SK-N-SH treated with all-trans-retinoic acid at 6 μM for 48 hours (cell line): Measurements from ENCODE around the gene ORC4.

Experiments used
- ATAC-seq: fragments of 200-7000 bp; cut with Tn5 transposase; 3 replicates; pipeline ENCODE4 v1.9.1; 2020; ENCODE audit warnings: mild to moderate bottlenecking, moderate library complexity
- ARNTL ChIP-seq: fragments of 450-650 bp; formaldehyde crosslinking; IDR thresholded peaks from 2 replicates; pipeline ENCODE4 v1.5.0; 2020; ENCODE audit warnings: low read depth, mild to moderate bottlenecking, moderate library complexity, borderline replicate concordance
- BACH2 ChIP-seq: fragments of 250-450 bp; sonication (Bioruptor Pico); IDR thresholded peaks from 2 replicates; pipeline ENCODE4 v1.9.0; 2021; ENCODE audit warnings: mild to moderate bottlenecking, borderline replicate concordance
- CSDC2 ChIP-seq: fragments of 250-450 bp; sonication (Bioruptor Pico); IDR thresholded peaks from 2 replicates; pipeline ENCODE4 v1.5.0; 2020; ENCODE audit warnings: mild to moderate bottlenecking, moderate library complexity
- GLIS3 ChIP-seq: fragments of 250-450 bp; sonication (Bioruptor Pico); IDR thresholded peaks from 2 replicates; pipeline ENCODE4 v1.5.0; 2020; ENCODE audit warnings: mild to moderate bottlenecking, moderate library complexity
- ISL1 ChIP-seq: fragments of 250-450 bp; sonication (Bioruptor Pico); IDR thresholded peaks from 2 replicates; pipeline ENCODE4 v2.1.2; 2022; ENCODE audit warnings: mild to moderate bottlenecking, moderate library complexity
- OSR1 ChIP-seq: fragments of 250-450 bp; sonication (Bioruptor Pico); IDR thresholded peaks from 2 replicates; pipeline ENCODE4 v1.8.0; 2022; ENCODE audit warnings: moderate library complexity, mild to moderate bottlenecking, inconsistent platforms
- POU6F1 ChIP-seq: fragments of 250-450 bp; sonication (Bioruptor Pico); IDR thresholded peaks from 2 replicates; pipeline ENCODE4 v1.8.0; 2021; ENCODE audit warnings: low read depth, mild to moderate bottlenecking, moderate library complexity, borderline replicate concordance
- PPARA ChIP-seq: fragments of 250-450 bp; sonication (Bioruptor Pico); IDR thresholded peaks from 2 replicates; pipeline ENCODE4 v1.5.0; 2020; ENCODE audit warnings: mild to moderate bottlenecking, borderline replicate concordance
- RARB ChIP-seq: fragments of 250-450 bp; sonication (Bioruptor Pico); IDR thresholded peaks from 2 replicates; pipeline ENCODE4 v1.8.0; 2021; ENCODE audit warnings: mild to moderate bottlenecking, moderate library complexity
- SNAI2 ChIP-seq: fragments of 250-450 bp; sonication (Bioruptor Pico); IDR thresholded peaks from 2 replicates; pipeline ENCODE4 v1.5.0; 2020; ENCODE audit warnings: mild to moderate bottlenecking, moderate library complexity
- TCF4 ChIP-seq: fragments of 250-450 bp; sonication (Bioruptor Pico); IDR thresholded peaks from 2 replicates; pipeline ENCODE4 v1.8.0; 2021; ENCODE audit warnings: mild to moderate bottlenecking, moderate library complexity, borderline replicate concordance
- TOX ChIP-seq: fragments of 250-450 bp; sonication (Bioruptor Pico); IDR thresholded peaks from 2 replicates; pipeline ENCODE4 v1.8.0; 2021; ENCODE audit warnings: mild to moderate bottlenecking, moderate library complexity, borderline replicate concordance
- ZFP3 ChIP-seq: fragments of 250-450 bp; sonication (Bioruptor Pico); IDR thresholded peaks from 2 replicates; pipeline ENCODE4 v1.5.0; 2020; ENCODE audit warnings: mild to moderate bottlenecking, moderate library complexity
- ZFP30 ChIP-seq: fragments of 450-650 bp; formaldehyde crosslinking; IDR thresholded peaks from 2 replicates; pipeline ENCODE4 v1.5.0; 2022; ENCODE audit warnings: mild to moderate bottlenecking, moderate library complexity
- ZNF565 ChIP-seq: fragments of 450-650 bp; formaldehyde crosslinking; conservative IDR thresholded peaks from 2 replicates; pipeline ENCODE4 v1.5.0; 2020; ENCODE audit warnings: low read depth, mild to moderate bottlenecking, moderate library complexity
- ZNF8 ChIP-seq: fragments of 450-650 bp; formaldehyde crosslinking; IDR thresholded peaks from 2 replicates; pipeline ENCODE4 v1.5.0; 2020; ENCODE audit warnings: mild to moderate bottlenecking, moderate library complexity
- TF ChIP-seq, protein P1 (sequence below): fragments of 250-450 bp; sonication (Bioruptor Pico); IDR thresholded peaks from 2 replicates; pipeline ENCODE4 v1.5.1; 2021; ENCODE audit warnings: mild to moderate bottlenecking, moderate library complexity
- TF ChIP-seq, protein P2 (sequence below): fragments of 250-450 bp; sonication (Bioruptor Pico); IDR thresholded peaks from 2 replicates; pipeline ENCODE4 v1.8.0; 2020; ENCODE audit warnings: mild to moderate bottlenecking, moderate library complexity, borderline replicate concordance
- TF ChIP-seq, protein P3 (sequence below): fragments of 250-450 bp; sonication (Bioruptor Pico); IDR thresholded peaks from 2 replicates; pipeline ENCODE4 v1.5.1; 2020; ENCODE audit warnings: low read depth, mild to moderate bottlenecking, moderate library complexity

Gene ORC4

DNA sequence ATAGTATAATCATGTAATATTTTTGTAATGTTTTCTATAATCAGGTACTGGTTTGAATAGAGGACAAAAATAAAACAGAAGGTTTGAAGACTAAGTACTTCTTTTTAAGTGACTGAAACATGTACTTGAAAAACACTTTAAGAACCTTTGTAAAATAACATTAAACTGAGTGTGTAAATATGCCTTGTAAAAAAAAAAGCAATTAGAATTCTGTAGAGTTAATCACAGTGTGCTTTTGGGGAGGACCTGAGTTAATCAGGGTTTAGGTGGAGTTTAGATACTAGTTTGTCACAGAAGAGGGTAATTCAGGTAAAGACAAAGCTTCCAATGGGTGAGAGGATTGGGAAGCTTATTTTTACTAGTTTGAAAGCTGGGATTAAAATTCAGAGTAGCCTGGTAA lies 10.6 kb upstream of the ORC4 start:
- no peak for ATAC-seq
- TF ChIP-seq GLIS3 (CRISPR knock-in tag) (no peak), ISL1 (CRISPR knock-in tag) (no peak), ARNTL (CRISPR knock-in tag) (no peak)
- TF ChIP-seq, all 23 proteins: peak for 0

- TF ChIP-seq OSR1 (no peak), ZFP30 (CRISPR knock-in tag) (no peak), BACH2 (no peak), GLIS3 (CRISPR knock-in tag) (no peak), ZNF565 (no peak), TCF4 (CRISPR knock-in tag) (no peak), TOX (CRISPR knock-in tag) (no peak), PPARA (CRISPR knock-in tag) (no peak), CSDC2 (no peak), ISL1 (CRISPR knock-in tag) (no peak), POU6F1 (CRISPR knock-in tag) (no peak), RARB (CRISPR knock-in tag) (no peak)
- TF ChIP-seq, protein P1, sequence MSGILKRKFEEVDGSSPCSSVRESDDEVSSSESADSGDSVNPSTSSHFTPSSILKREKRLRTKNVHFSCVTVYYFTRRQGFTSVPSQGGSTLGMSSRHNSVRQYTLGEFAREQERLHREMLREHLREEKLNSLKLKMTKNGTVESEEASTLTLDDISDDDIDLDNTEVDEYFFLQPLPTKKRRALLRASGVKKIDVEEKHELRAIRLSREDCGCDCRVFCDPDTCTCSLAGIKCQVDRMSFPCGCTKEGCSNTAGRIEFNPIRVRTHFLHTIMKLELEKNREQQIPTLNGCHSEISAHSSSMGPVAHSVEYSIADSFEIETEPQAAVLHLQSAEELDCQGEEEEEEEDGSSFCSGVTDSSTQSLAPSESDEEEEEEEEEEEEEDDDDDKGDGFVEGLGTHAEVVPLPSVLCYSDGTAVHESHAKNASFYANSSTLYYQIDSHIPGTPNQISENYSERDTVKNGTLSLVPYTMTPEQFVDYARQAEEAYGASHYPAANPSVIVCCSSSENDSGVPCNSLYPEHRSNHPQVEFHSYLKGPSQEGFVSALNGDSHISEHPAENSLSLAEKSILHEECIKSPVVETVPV (CRISPR knock-in tag), result no peak
- TF ChIP-seq, protein P2, sequence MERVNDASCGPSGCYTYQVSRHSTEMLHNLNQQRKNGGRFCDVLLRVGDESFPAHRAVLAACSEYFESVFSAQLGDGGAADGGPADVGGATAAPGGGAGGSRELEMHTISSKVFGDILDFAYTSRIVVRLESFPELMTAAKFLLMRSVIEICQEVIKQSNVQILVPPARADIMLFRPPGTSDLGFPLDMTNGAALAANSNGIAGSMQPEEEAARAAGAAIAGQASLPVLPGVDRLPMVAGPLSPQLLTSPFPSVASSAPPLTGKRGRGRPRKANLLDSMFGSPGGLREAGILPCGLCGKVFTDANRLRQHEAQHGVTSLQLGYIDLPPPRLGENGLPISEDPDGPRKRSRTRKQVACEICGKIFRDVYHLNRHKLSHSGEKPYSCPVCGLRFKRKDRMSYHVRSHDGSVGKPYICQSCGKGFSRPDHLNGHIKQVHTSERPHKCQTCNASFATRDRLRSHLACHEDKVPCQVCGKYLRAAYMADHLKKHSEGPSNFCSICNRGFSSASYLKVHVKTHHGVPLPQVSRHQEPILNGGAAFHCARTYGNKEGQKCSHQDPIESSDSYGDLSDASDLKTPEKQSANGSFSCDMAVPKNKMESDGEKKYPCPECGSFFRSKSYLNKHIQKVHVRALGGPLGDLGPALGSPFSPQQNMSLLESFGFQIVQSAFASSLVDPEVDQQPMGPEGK (CRISPR knock-in tag), result no peak
- TF ChIP-seq, protein P3, sequence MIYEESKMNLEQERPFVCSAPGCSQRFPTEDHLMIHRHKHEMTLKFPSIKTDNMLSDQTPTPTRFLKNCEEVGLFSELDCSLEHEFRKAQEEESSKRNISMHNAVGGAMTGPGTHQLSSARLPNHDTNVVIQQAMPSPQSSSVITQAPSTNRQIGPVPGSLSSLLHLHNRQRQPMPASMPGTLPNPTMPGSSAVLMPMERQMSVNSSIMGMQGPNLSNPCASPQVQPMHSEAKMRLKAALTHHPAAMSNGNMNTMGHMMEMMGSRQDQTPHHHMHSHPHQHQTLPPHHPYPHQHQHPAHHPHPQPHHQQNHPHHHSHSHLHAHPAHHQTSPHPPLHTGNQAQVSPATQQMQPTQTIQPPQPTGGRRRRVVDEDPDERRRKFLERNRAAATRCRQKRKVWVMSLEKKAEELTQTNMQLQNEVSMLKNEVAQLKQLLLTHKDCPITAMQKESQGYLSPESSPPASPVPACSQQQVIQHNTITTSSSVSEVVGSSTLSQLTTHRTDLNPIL, result no peak
- ATAC-seq, result no peak
These were observed 8.2 kb upstream of the ORC4 start for GRCh38 chr2:148028781-148029180.

DNA sequence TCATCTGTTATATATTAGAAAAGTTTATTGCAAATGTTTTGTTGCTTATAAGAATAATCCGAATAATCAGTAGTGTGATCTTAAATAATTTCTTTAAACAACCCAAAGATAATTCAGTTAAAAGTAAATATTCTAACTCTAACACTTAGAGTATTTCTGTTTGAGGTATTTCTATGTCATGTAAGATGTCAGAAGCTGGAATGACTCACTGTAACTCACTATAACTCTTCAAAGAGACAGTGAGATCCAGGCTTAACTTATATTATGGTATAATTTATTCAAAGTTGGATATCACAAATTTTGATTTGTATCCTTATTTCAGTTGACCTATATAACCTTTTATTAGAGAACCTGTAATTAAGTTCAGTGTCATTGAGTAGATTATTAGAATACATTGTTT lies 7.3 kb upstream of the ORC4 start:
- TF ChIP-seq ZFP3 (CRISPR knock-in tag), result no peak
- TF ChIP-seq, protein P3, result no peak
- TF ChIP-seq, protein P1 (CRISPR knock-in tag), result no peak
- TF ChIP-seq ZNF8, result no peak
- TF ChIP-seq ISL1 (CRISPR knock-in tag), result no peak
- no peak for TF ChIP-seq CSDC2
- no peak for TF ChIP-seq OSR1
- no peak for TF ChIP-seq ZFP30 (CRISPR knock-in tag)
- ATAC-seq, result peak; percentile 52; the same call in 2 of the 3 replicates

DNA sequence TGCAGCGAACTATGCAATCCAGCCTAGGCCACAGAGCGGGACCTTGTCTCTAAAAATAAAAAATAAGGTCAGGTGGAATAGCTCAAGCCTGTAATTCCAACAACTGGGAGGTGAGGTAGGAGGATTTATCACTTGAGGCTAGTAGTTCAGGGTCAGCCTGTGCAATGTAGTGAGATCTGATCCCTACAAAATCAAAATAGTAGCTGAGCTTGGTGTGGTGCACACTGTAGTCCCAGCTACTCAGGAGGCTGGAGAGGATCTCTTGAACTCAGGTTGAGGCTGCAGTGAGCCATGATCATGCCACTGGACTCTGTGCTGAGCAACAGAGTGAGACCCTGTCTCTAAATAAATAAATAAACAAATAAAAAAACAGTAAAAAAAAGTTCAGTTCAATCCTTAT lies 6.0 kb upstream of the ORC4 start:
- TF ChIP-seq SNAI2 (CRISPR knock-in tag) (no peak), OSR1 (no peak), RARB (CRISPR knock-in tag) (no peak), CSDC2 (no peak), ZFP3 (CRISPR knock-in tag) (no peak)
- TF ChIP-seq, protein P1 (CRISPR knock-in tag), result no peak
- TF ChIP-seq, all 23 proteins: peak for 0

More for the DNA sequence above, 6.0 kb upstream of the ORC4 start:
- no peak for ATAC-seq
